ENCODE measurements around the gene CT47C1.
A peak's percentile ranks its signal among the peaks of the same experiment; 100 is the strongest.

The CT47C1 gene

GRCh38 chrX:119073911-119074310, 1.1 kb downstream of the CT47C1 start:
- DNase-seq (ENCODE audit: low read depth), result no peak

- DNase-seq (ENCODE audit: low read depth), result no peak
Observed at GRCh38 chrX:119075270-119076025, 2.7 kb downstream of the CT47C1 start.

GRCh38 chrX:119082278-119082677, 9.5 kb downstream of the CT47C1 start:
- no peak for DNase-seq (ENCODE audit: low read depth)

- no peak for DNase-seq (ENCODE audit: low read depth)
Observed at GRCh38 chrX:119084766-119085165, 12.0 kb downstream of the CT47C1 start.

- DNase-seq (ENCODE audit: low read depth), result no peak
Observed at GRCh38 chrX:119087121-119087520, 14.3 kb downstream of the CT47C1 start.

- DNase-seq (ENCODE audit: low read depth), result no peak
Observed at GRCh38 chrX:119089619-119090018, 16.8 kb downstream of the CT47C1 start.

- no peak for DNase-seq (ENCODE audit: low read depth)
Observed at GRCh38 chrX:119090627-119091026, 17.8 kb downstream of the CT47C1 start.

GRCh38 chrX:119093991-119094735, 21.4 kb downstream of the CT47C1 start:
- DNase-seq (ENCODE audit: low read depth), result no peak

- DNase-seq (ENCODE audit: low read depth), result no peak
Observed at GRCh38 chrX:119094819-119095218, 22.0 kb downstream of the CT47C1 start.

GRCh38 chrX:119095936-119096335, 23.1 kb downstream of the CT47C1 start:
- DNase-seq (ENCODE audit: low read depth), result no peak

GRCh38 chrX:119101168-119101567, 28.4 kb downstream of the CT47C1 start:
- DNase-seq (ENCODE audit: low read depth), result no peak

- DNase-seq (ENCODE audit: low read depth), result no peak
Observed at GRCh38 chrX:119105826-119106225, 33.0 kb downstream of the CT47C1 start.

GRCh38 chrX:119107206-119107605, 34.4 kb downstream of the CT47C1 start:
- DNase-seq (ENCODE audit: low read depth), result no peak

- peak; percentile 24 for DNase-seq (ENCODE audit: low read depth)
Observed at GRCh38 chrX:119118780-119119395, 46.1 kb downstream of the CT47C1 start.

- no peak for DNase-seq (ENCODE audit: low read depth)
Observed at GRCh38 chrX:119121341-119121740, 48.5 kb downstream of the CT47C1 start.
